ENCODE results near the gene POU2F3. TPM values are rescaled to one million over a fixed set of nuclear protein-coding genes. Genes with fewer than 3 reads are reported as not detected.

POU2F3 gene
- total RNA-seq, 4 donors from 2014 or later = not detected

- no peak overlapping the region for H3K4me3 ChIP-seq
- intact Hi-C loops (cut with DNase I) = no loop called here
- peaks cover 0 to 10% (median 9%) of the 10 kb centered on the region in 4 donors for H3K4me1 ChIP-seq
- TF ChIP-seq CTCF (IDR thresholded peaks at IDR 0.05) (no peak), POLR2AphosphoS5 (IDR thresholded peaks at IDR 0.05) (no peak), POLR2A (IDR thresholded peaks at IDR 0.05; ENCODE audit: low read depth) (no peak), EP300 (IDR thresholded peaks at IDR 0.05) (no peak)
- no peak overlapping the region for H3K27ac ChIP-seq (replicated peaks in 1 of 4)
- DNase-seq (ENCODE audit: extremely low spot score) = no peak
- 90% methylated on average over 2 of the region's 2 CpGs for WGBS
- H3K36me3 ChIP-seq = no peaks in the 10 kb centered on the region
- H3K27me3 ChIP-seq = peaks cover 0 to 76% (median 24%) of the 10 kb centered on the region in 4 donors
- no peaks in the 10 kb centered on the region for H3K9me3 ChIP-seq
Measured at GRCh38 chr11:120240866-120241265, 926 bp downstream of the POU2F3 start.

GRCh38 chr11:120241277-120241676 is 1.3 kb downstream of the POU2F3 start:
- no peak overlapping the region for H3K27ac ChIP-seq (replicated peaks in 1 of 4)
- H3K27me3 ChIP-seq = peaks cover 0 to 80% (median 24%) of the 10 kb centered on the region in 4 donors
- H3K9me3 ChIP-seq = no peaks in the 10 kb centered on the region
- H3K36me3 ChIP-seq = no peaks in the 10 kb centered on the region
- 95% methylated on average over 7 of the region's 7 CpGs for WGBS
- DNase-seq (ENCODE audit: extremely low spot score) = no peak
- no peak for TF ChIP-seq EP300 (IDR thresholded peaks at IDR 0.05)
- TF ChIP-seq POLR2A (IDR thresholded peaks at IDR 0.05; ENCODE audit: low read depth) = no peak
- no peak for TF ChIP-seq POLR2AphosphoS5 (IDR thresholded peaks at IDR 0.05)
- TF ChIP-seq CTCF (IDR thresholded peaks at IDR 0.05) = no peak
- H3K4me3 ChIP-seq = no peak overlapping the region
- intact Hi-C loops (cut with DNase I) = no loop called here
- peaks cover 0 to 10% (median 9%) of the 10 kb centered on the region in 4 donors for H3K4me1 ChIP-seq

DNA sequence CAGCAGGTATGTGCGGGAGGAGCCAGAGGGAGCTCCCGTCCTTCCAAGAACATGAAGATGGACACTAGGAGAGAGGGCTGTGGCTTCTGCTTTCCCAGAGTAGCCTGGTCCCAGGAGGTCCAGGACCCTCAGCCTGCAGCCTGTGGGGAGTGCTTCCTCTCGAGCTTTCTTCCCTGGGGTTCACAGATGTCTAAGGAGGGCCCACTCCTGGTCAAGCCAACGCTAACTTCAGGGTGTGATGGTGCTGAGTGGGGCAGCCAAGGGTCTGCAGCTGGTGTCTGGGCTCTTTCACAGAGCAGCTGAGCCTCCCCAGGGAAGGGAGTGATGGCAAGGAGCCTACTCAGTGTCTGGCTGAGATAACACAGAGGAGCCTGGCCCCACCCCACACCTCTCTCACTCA is 3.3 kb downstream of the POU2F3 start:
- 52% methylated on average over 2 of the region's 4 CpGs for WGBS
- intact Hi-C loops (cut with DNase I) = no loop called here

DNA sequence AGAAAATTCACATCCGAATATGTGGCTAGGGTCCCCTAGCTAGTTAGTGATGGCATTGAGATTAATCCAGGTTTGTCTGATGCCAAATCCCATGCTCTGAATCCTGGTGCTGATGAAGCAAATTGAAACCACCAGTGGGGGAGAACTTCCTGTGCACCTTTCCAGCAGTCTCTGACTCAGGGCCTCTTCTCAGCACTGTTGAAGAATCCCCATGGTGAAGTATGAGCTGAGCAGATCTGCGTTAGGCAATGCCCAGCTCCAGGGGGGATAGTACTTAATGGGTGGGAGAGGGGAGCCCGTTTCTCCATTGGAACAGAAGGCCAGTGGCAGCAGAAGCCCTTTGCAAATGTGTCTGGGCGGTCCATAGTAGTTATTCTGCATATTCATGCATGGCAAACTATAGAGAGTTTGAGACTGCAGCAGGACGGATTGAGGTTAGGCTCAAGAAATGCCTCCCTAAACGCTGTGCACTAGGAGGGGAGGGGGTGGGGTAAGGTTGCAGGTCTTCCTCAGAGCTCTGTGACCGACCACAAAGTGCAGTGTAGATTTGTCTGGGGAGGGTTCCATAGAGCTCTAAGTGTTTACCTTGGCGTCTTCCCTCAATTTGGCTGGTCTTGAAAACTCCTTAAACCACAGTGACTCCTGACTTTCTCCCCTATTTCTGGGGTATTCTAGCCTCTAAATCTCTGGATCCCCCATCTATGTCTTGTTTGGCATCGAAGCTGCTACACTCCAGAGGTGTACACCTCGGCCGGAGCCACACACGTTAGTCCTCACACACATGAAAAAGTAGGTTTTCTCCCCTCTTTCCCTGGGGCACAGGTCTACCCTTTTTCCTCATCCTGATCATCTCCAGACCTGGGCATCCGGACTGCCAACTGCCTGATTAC is 4.8 kb downstream of the POU2F3 start:
- no peak for DNase-seq (ENCODE audit: extremely low spot score)
- TF ChIP-seq CTCF (IDR thresholded peaks at IDR 0.05) = no peak
- TF ChIP-seq POLR2A (IDR thresholded peaks at IDR 0.05; ENCODE audit: low read depth) = no peak
- no peak for TF ChIP-seq POLR2AphosphoS5 (IDR thresholded peaks at IDR 0.05)
- no peak for TF ChIP-seq EP300 (IDR thresholded peaks at IDR 0.05)
- Histone ChIP-seq H3K27me3 (peaks cover 0 to 77% (median 23%) of the 10 kb centered on the region in 4 donors), H3K4me1 (peaks cover 0 to 8% (median 7%) of the 10 kb centered on the region in 4 donors), H3K36me3 (no peaks in the 10 kb centered on the region), H3K27ac (replicated peaks in 1 of 4) (no peak overlapping the region), H3K9me3 (no peaks in the 10 kb centered on the region), H3K4me3 (no peak overlapping the region)
- intact Hi-C loops (cut with DNase I) = no loop called here
- WGBS = 64% methylated on average over 12 of the region's 13 CpGs

More for the DNA sequence above, 3.3 kb downstream of the POU2F3 start:
- no peaks in the 10 kb centered on the region for H3K9me3 ChIP-seq
- H3K27me3 ChIP-seq = peaks cover 0 to 76% (median 24%) of the 10 kb centered on the region in 4 donors
- peaks cover 0 to 10% (median 9%) of the 10 kb centered on the region in 4 donors for H3K4me1 ChIP-seq
- H3K27ac ChIP-seq (replicated peaks in 1 of 4) = no peak overlapping the region
- TF ChIP-seq CTCF (IDR thresholded peaks at IDR 0.05) = no peak
- no peak for TF ChIP-seq POLR2A (IDR thresholded peaks at IDR 0.05; ENCODE audit: low read depth)
- TF ChIP-seq EP300 (IDR thresholded peaks at IDR 0.05) = no peak
- no peak for TF ChIP-seq POLR2AphosphoS5 (IDR thresholded peaks at IDR 0.05)
- H3K4me3 ChIP-seq = no peak overlapping the region
- DNase-seq (ENCODE audit: extremely low spot score) = no peak
- no peaks in the 10 kb centered on the region for H3K36me3 ChIP-seq

All from esophagus muscularis mucosa (tissue), 4 donors.